Activated naive CD8-positive, alpha-beta T cell treated with anti-CD3 and anti-CD28 coated beads for 36 hours (primary cell): ENCODE measurements around the gene MINDY4. TPM values are rescaled to one million over a fixed set of nuclear protein-coding genes. Genes with fewer than 3 reads are reported as not detected.

ENCODE experiments used
- DNase-seq: peaks from one replicate; pipeline ENCODE4 v3.0.0; 2021
- H3K27ac Mint-ChIP-seq: one replicate; pipeline ENCODE4 v1.8.0; 2022; ENCODE audit warnings: mild to moderate bottlenecking, moderate library complexity, mixed read lengths
- H3K27me3 Mint-ChIP-seq: one replicate; pipeline ENCODE4 v1.8.0; 2022; ENCODE audit warnings: mild to moderate bottlenecking, mixed read lengths
- H3K36me3 Mint-ChIP-seq: one replicate; pipeline ENCODE4 v1.8.0; 2021; ENCODE audit warnings: mild to moderate bottlenecking, mixed read lengths
- H3K4me1 Mint-ChIP-seq: one replicate; pipeline ENCODE4 v1.8.0; 2021; ENCODE audit warnings: mixed read lengths
- H3K4me3 Mint-ChIP-seq: one replicate; pipeline ENCODE4 v1.8.0; 2022; ENCODE audit warnings: mild to moderate bottlenecking, moderate library complexity, mixed read lengths
- H3K9me3 Mint-ChIP-seq: one replicate; pipeline ENCODE4 v1.8.0; 2022; ENCODE audit warnings: mixed read lengths
- total RNA-seq, 2 experiments: library from RNA; stranded (reverse); gene quantifications; one replicate each; pipeline ENCODE4 v1.2.3, GENCODE V29; 2021

The MINDY4 gene
- total RNA-seq, 2 experiments from 2014 or later, result 1.6 to 2.0 TPM

DNA sequence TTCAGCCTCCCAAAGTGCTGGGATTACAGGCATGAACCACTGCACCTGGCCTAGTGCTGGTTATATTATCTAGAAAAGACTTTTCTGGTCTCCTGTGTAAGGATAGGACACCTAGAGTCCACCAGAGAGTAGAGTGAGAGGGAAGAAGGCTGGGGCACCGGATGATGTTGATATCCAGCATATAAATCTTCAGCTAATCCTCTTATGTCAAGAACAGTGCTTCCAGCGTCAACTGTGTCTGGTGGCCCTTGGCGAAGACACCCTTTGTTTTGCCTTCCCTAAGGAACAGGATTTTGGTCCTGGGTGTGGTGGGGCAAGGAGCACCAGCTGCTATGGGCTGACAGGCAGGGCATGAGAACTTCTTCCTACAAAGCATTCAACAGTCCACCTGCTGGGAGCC is 35.6 kb upstream of the MINDY4 start:
- Mint-ChIP-seq H3K36me3 (peaks cover 2% of the 10 kb centered on the region), H3K9me3 (peaks cover 2% of the 10 kb centered on the region), H3K27me3 (no peaks in the 10 kb centered on the region), H3K27ac (no peak overlapping the region), H3K4me1 (peaks cover 41% of the 10 kb centered on the region), H3K4me3 (no peak overlapping the region)
- no peak for DNase-seq

GRCh38 chr7:30736291-30736690 is 34.9 kb upstream of the MINDY4 start:
- Mint-ChIP-seq H3K27me3 (no peaks in the 10 kb centered on the region), H3K36me3 (peaks cover 2% of the 10 kb centered on the region), H3K4me1 (peaks cover 37% of the 10 kb centered on the region), H3K27ac (no peak overlapping the region), H3K4me3 (no peak overlapping the region), H3K9me3 (peaks cover 2% of the 10 kb centered on the region)
- DNase-seq, result no peak

DNA sequence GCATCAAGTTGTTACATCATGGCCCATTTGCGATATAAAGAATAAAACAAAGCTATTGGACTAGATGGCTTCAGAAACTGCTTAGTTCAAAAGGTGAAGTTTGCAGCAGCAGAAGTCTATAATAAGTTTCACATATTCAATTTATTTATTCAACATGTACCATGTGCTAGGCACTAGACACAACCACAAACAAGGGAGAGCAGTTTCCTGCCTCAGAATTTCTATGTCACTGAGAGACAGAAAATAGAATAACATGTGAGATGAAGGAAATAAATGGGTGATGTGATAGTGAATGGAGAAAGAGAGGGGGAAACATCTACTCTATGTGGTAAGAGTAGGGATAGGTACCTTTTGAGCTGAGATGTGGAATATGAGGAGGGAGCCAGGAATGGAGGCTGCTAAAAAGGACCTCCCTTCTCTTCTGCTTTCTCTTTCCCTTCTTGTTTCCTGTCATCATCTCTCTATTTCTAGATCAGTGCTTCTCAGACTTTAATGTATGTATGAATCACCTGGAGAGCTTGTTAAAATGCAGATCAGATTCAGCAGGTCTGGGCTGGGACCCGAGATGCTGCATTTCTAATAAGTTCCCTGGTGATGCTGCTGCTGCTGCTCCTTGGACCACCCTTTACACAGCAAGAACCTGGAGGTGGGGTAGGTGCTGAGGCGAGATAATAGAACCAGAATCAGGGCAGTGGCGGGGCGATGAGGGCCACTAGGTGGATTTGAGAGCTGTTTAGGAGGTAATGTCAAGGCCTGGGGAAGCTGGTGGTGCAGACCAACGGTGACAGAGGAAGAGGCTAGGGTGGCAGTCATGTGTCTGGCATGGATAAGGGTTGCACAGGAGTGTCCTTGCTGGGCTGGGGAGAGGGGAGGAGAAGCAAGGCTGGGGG is 32.9 kb upstream of the MINDY4 start:
- peak overlapping the region; percentile 86 for H3K27ac Mint-ChIP-seq
- DNase-seq, result no peak
- peaks cover 30% of the 10 kb centered on the region for H3K4me1 Mint-ChIP-seq
- H3K27me3 Mint-ChIP-seq, result no peaks in the 10 kb centered on the region
- peaks cover 2% of the 10 kb centered on the region for H3K36me3 Mint-ChIP-seq
- peaks cover 2% of the 10 kb centered on the region for H3K9me3 Mint-ChIP-seq
- peak overlapping the region; percentile 36 for H3K4me3 Mint-ChIP-seq

DNA sequence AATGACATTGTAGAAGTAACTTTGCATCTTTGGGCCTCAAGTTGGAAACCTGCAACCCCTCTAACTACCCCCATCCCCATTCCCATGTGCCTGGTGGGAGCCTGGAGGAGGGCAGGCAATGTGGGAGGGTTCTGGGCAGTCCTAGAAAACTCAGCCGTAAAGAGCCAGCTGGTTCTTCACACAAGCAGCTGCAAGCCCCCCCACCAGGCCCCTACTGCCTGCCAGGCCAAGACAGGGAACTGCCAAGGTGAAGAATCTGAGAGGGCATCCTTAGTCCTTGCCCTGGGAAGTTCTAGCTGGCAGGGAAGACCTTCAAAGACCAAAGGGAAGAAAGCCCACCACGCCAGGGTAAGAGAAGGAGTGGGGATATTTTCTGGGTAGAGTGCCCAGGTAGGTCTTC is 31.5 kb upstream of the MINDY4 start:
- no peaks in the 10 kb centered on the region for H3K27me3 Mint-ChIP-seq
- peaks cover 33% of the 10 kb centered on the region for H3K4me1 Mint-ChIP-seq
- no peak overlapping the region for H3K4me3 Mint-ChIP-seq
- no peak for DNase-seq
- H3K36me3 Mint-ChIP-seq, result peaks cover 2% of the 10 kb centered on the region
- no peak overlapping the region for H3K27ac Mint-ChIP-seq
- H3K9me3 Mint-ChIP-seq, result peaks cover 2% of the 10 kb centered on the region

DNA sequence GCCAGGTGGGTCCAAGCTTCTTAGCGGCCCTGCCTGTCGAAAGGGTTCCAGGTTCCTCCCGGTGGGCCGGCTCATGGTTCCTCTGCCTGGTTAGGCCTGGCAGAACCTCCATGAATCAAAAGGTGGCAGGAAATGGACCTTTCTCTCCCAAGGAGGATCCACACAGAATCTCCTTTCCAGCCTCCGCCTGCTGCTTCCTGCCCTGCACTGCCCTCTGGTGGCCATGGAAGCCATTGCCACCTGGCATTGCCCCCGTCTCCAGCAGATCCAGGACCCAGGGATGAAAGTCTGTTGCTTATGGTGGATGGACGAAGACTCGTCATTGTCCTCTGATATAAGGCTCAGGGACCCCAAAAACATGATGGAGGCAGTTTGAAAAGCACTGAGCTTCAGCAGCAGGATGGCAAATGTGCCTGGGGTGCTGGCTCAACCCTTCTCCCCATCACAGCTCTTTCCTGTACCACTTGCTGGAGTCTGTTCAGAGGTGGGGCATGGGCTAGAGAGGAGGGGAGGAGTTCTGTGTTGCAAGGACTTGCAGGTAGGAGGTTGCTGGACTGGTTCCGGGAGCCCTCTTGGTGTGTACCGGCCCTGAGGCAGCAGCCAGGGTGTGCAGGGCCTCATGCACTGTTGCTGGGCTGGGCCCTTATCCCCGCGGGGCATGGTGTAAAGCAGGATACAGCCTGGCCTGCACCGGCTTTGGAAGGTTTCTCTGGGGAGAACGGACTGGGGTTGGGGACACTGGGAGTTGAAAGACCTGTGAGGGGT is 30.6 kb upstream of the MINDY4 start:
- no peak overlapping the region for H3K4me3 Mint-ChIP-seq
- peaks cover 2% of the 10 kb centered on the region for H3K36me3 Mint-ChIP-seq
- no peak overlapping the region for H3K27ac Mint-ChIP-seq
- peaks cover 2% of the 10 kb centered on the region for H3K9me3 Mint-ChIP-seq
- no peaks in the 10 kb centered on the region for H3K27me3 Mint-ChIP-seq
- peaks cover 33% of the 10 kb centered on the region for H3K4me1 Mint-ChIP-seq
- DNase-seq, result peak; percentile 73

GRCh38 chr7:30741289-30741688 is 29.9 kb upstream of the MINDY4 start:
- H3K27me3 Mint-ChIP-seq, result no peaks in the 10 kb centered on the region
- no peak overlapping the region for H3K27ac Mint-ChIP-seq
- peaks cover 33% of the 10 kb centered on the region for H3K4me1 Mint-ChIP-seq
- peaks cover 2% of the 10 kb centered on the region for H3K36me3 Mint-ChIP-seq
- no peak overlapping the region for H3K4me3 Mint-ChIP-seq
- no peak for DNase-seq
- H3K9me3 Mint-ChIP-seq, result peaks cover 2% of the 10 kb centered on the region

DNA sequence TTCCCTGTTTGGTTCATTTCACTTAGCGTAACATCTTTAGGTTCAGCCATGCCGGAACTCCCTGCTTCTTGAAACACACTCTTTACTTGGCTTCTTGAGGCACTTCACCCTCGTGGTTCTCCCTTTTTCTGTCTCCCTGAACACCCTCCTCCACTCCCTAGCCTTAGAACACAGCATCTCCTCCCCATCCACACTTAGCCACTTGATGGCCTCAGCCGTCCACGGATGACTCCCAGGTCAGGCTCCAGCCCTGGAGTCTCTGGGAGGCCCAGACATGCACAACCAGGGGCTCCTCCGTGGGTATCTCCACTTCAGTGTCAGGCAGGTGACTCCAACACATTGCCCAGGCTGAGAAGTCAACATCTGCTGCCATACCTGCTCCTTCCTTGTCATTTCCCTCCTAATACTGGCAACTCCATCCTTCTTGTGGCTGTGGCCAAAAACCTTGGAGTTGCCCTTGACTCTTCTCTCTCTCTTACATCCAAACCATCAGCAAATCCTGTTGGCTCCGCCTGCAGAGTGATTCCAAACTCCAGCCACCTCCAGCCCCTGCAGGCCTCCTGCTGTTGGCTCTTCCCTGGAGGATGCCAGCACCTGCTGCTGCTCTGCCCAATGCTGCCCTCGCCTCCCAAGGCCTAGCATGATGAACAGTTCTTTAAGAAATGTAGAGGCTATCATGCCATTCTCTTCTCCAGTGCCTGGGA is 27.7 kb upstream of the MINDY4 start:
- Mint-ChIP-seq H3K4me1 (peaks cover 20% of the 10 kb centered on the region), H3K9me3 (no peaks in the 10 kb centered on the region), H3K4me3 (no peak overlapping the region), H3K36me3 (no peaks in the 10 kb centered on the region), H3K27ac (no peak overlapping the region), H3K27me3 (no peaks in the 10 kb centered on the region)
- no peak for DNase-seq

- Mint-ChIP-seq H3K36me3 (no peaks in the 10 kb centered on the region), H3K27me3 (no peaks in the 10 kb centered on the region), H3K9me3 (no peaks in the 10 kb centered on the region), H3K4me1 (peaks cover 15% of the 10 kb centered on the region), H3K4me3 (no peak overlapping the region), H3K27ac (no peak overlapping the region)
- DNase-seq, result no peak
Measured at GRCh38 chr7:30744075-30744417, 27.2 kb upstream of the MINDY4 start.

DNA sequence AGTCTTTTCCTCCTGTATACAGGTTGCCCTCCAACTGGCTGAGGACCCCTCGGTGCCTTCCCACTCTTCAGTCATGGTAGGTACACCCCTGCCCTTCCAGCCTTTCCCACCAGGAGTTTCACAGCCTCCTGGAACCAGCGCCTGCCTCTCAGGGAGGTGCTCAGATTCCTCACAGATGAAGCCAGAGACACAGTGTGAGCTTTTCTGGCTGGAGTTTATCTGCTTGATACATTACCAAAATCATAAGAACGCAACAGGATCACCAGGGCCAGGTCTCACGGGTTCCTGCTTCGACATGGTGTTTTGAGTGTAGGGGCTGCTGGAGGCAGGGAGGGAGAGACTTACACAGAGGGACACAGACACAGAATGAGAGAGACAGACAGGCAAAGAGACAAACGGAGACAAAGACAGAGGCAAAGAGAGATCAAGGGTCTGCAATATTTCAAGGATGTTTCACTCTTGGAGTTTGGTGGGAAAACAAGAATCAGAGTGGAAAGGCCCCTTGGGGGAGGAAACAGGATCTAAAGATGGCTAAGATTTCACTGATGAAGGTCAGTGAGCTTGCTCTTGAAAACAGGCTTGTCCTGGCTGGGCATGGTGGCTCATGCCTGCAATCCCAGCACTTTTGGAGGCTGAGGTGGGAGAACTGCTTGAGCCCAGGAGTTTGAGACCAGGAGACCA is 25.8 kb upstream of the MINDY4 start:
- Mint-ChIP-seq H3K27ac (no peak overlapping the region), H3K4me3 (no peak overlapping the region), H3K4me1 (peaks cover 6% of the 10 kb centered on the region), H3K36me3 (no peaks in the 10 kb centered on the region), H3K27me3 (no peaks in the 10 kb centered on the region), H3K9me3 (no peaks in the 10 kb centered on the region)
- no peak for DNase-seq

DNA sequence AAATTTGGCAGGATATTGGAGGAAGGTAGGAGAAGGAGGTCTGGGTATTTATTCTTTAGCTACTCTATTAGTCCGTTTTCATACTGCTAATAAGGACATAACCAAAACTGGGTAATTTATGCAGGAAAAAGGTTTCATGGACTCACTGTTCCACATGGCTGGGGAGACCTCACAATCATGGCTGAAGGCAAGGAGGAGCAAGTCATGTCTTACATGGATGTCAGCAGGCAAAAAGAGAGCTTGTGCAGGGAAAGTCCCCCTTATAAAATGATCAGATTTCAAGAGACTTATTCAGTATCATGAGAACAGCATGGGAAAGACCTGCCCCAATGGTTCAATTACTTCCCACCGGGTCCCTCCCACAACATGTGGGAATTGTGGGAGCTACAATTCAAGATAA is 21.2 kb upstream of the MINDY4 start:
- Mint-ChIP-seq H3K9me3 (no peaks in the 10 kb centered on the region), H3K27me3 (no peaks in the 10 kb centered on the region), H3K4me1 (no peaks in the 10 kb centered on the region), H3K4me3 (no peak overlapping the region), H3K36me3 (no peaks in the 10 kb centered on the region), H3K27ac (no peak overlapping the region)
- no peak for DNase-seq

- no peaks in the 10 kb centered on the region for H3K4me1 Mint-ChIP-seq
- H3K4me3 Mint-ChIP-seq, result no peak overlapping the region
- H3K9me3 Mint-ChIP-seq, result no peaks in the 10 kb centered on the region
- no peaks in the 10 kb centered on the region for H3K36me3 Mint-ChIP-seq
- DNase-seq, result no peak
- H3K27ac Mint-ChIP-seq, result no peak overlapping the region
- H3K27me3 Mint-ChIP-seq, result no peaks in the 10 kb centered on the region
Measured at GRCh38 chr7:30750683-30751650, 20.2 kb upstream of the MINDY4 start.

- Mint-ChIP-seq H3K4me1 (no peaks in the 10 kb centered on the region), H3K36me3 (no peaks in the 10 kb centered on the region), H3K27ac (no peak within 1 kb of the TSS), H3K27me3 (no peaks in the 10 kb centered on the region), H3K9me3 (no peaks in the 10 kb centered on the region), H3K4me3 (no peak within 1 kb of the TSS)
- DNase-seq, result no peak
Measured at GRCh38 chr7:30751696-30752273, 19.4 kb upstream of the MINDY4 start, which contains the start of gene INMT. Gene INMT, plus strand, starts transcription at chr7:30752135. Its CDS starts 16 bp downstream, at chr7:30752151.

- H3K27me3 Mint-ChIP-seq, result no peaks in the 10 kb centered on the region
- no peaks in the 10 kb centered on the region for H3K9me3 Mint-ChIP-seq
- H3K4me3 Mint-ChIP-seq, result no peak overlapping the region
- no peaks in the 10 kb centered on the region for H3K36me3 Mint-ChIP-seq
- no peak for DNase-seq
- H3K4me1 Mint-ChIP-seq, result no peaks in the 10 kb centered on the region
- no peak overlapping the region for H3K27ac Mint-ChIP-seq
Measured at GRCh38 chr7:30752484-30752883, 18.7 kb upstream of the MINDY4 start.
